ENCODE measurements around the gene SLC35F3. TPM values are rescaled to one million over a fixed set of nuclear protein-coding genes. Genes with fewer than 3 reads are reported as not detected.

The SLC35F3 gene
- total RNA-seq, 1 donor from 2014 or later = not detected

GRCh38 chr1:234262007-234262753 is 357.7 kb downstream of the SLC35F3 start:
- no peaks in the 10 kb centered on the region for H3K4me1 Mint-ChIP-seq
- CTCF ChIA-PET = no interaction called here
- POLR2A ChIA-PET = no interaction called here
- ATAC-seq (ENCODE audit: low read depth) = no peak
- TF ChIP-seq CTCF (IDR thresholded peaks at IDR 0.05) = no peak
- no peak overlapping the region for H3K4me3 Mint-ChIP-seq
- no peaks in the 10 kb centered on the region for H3K36me3 Mint-ChIP-seq (ENCODE audit: low read depth)
- H3K9me3 Mint-ChIP-seq = peaks cover 4% of the 10 kb centered on the region
- no peak overlapping the region for H3K27ac Mint-ChIP-seq
- intact Hi-C loops (cut with micrococcal nuclease) = no loop called here
- DNase-seq = no peak
- peaks cover 29% of the 10 kb centered on the region for H3K27me3 Mint-ChIP-seq

GRCh38 chr1:234262754-234263105 is 358.3 kb downstream of the SLC35F3 start:
- ChIA-PET POLR2A (no interaction called here), CTCF (interaction anchor here (0.7 kb wide), 1 partner anchor 19 kb away, joined by 3 read pairs; no protein-coding TSS in a partner anchor)
- Mint-ChIP-seq H3K27ac (no peak overlapping the region), H3K4me3 (no peak overlapping the region), H3K27me3 (peaks cover 27% of the 10 kb centered on the region), H3K4me1 (no peaks in the 10 kb centered on the region), H3K9me3 (peaks cover 2% of the 10 kb centered on the region), H3K36me3 (ENCODE audit: low read depth) (no peaks in the 10 kb centered on the region)
- intact Hi-C loops (cut with micrococcal nuclease) = no loop called here
- no peak for ATAC-seq (ENCODE audit: low read depth)
- DNase-seq = no peak
- TF ChIP-seq CTCF (IDR thresholded peaks at IDR 0.05) = no peak

GRCh38 chr1:234264832-234265231 is 360.4 kb downstream of the SLC35F3 start:
- H3K4me3 Mint-ChIP-seq = no peak overlapping the region

GRCh38 chr1:234265321-234265720 is 360.8 kb downstream of the SLC35F3 start:
- no peak for DNase-seq
- intact Hi-C loops (cut with micrococcal nuclease) = no loop called here
- H3K4me3 Mint-ChIP-seq = no peak overlapping the region
- CTCF ChIA-PET = no interaction called here
- H3K27ac Mint-ChIP-seq = no peak overlapping the region
- no peaks in the 10 kb centered on the region for H3K36me3 Mint-ChIP-seq (ENCODE audit: low read depth)
- POLR2A ChIA-PET = no interaction called here
- ATAC-seq (ENCODE audit: low read depth) = no peak
- TF ChIP-seq CTCF (IDR thresholded peaks at IDR 0.05) = no peak
- peaks cover 28% of the 10 kb centered on the region for H3K27me3 Mint-ChIP-seq
- no peaks in the 10 kb centered on the region for H3K9me3 Mint-ChIP-seq
- no peaks in the 10 kb centered on the region for H3K4me1 Mint-ChIP-seq

More at GRCh38 chr1:234264832-234265231, 360.4 kb downstream of the SLC35F3 start:
- Mint-ChIP-seq H3K36me3 (ENCODE audit: low read depth) (no peaks in the 10 kb centered on the region), H3K9me3 (no peaks in the 10 kb centered on the region), H3K27me3 (peaks cover 26% of the 10 kb centered on the region), H3K4me1 (no peaks in the 10 kb centered on the region), H3K27ac (no peak overlapping the region)
- no peak for TF ChIP-seq CTCF (IDR thresholded peaks at IDR 0.05)
- DNase-seq (no peak), ATAC-seq (ENCODE audit: low read depth) (no peak)
- CTCF ChIA-PET = no interaction called here
- POLR2A ChIA-PET = no interaction called here
- intact Hi-C loops (cut with micrococcal nuclease) = no loop called here

- H3K9me3 Mint-ChIP-seq = no peaks in the 10 kb centered on the region
- no peak overlapping the region for H3K4me3 Mint-ChIP-seq
- ChIA-PET CTCF (no interaction called here), POLR2A (no interaction called here)
- no peaks in the 10 kb centered on the region for H3K36me3 Mint-ChIP-seq (ENCODE audit: low read depth)
- no peak for ATAC-seq (ENCODE audit: low read depth)
- TF ChIP-seq CTCF (IDR thresholded peaks at IDR 0.05) = no peak
- H3K4me1 Mint-ChIP-seq = no peaks in the 10 kb centered on the region
- no peak overlapping the region for H3K27ac Mint-ChIP-seq
- peaks cover 23% of the 10 kb centered on the region for H3K27me3 Mint-ChIP-seq
- intact Hi-C loops (cut with micrococcal nuclease) = no loop called here
- DNase-seq = no peak
Observed at GRCh38 chr1:234265861-234266260, 361.4 kb downstream of the SLC35F3 start.
